ENCODE data around the gene HS3ST2.

The HS3ST2 gene

GRCh38 chr16:22849517-22849916 is 35.6 kb downstream of the HS3ST2 start:
- no peak for TF ChIP-seq SIN3A (IDR thresholded peaks at IDR 0.05; ENCODE audit: borderline replicate concordance, insufficient read depth, low read length)
- TF ChIP-seq TAF1 (IDR thresholded peaks at IDR 0.05; ENCODE audit: borderline replicate concordance, insufficient read depth, low read length) = no peak
- no peak for TF ChIP-seq FOXP2 (optimal IDR thresholded peaks at IDR 0.05; ENCODE audit: borderline replicate concordance, extremely low read depth, extremely low read length, insufficient read depth)
- no peak for TF ChIP-seq POLR2AphosphoS5 (IDR thresholded peaks at IDR 0.05; ENCODE audit: low read depth, low read length)
- no peak for TF ChIP-seq REST (IDR thresholded peaks at IDR 0.05; ENCODE audit: insufficient read depth in 1 of 2, low read depth in 2 of 2, low read length in 2 of 2)

GRCh38 chr16:22855231-22855630 is 41.3 kb downstream of the HS3ST2 start:
- no peak for TF ChIP-seq TAF1 (IDR thresholded peaks at IDR 0.05; ENCODE audit: borderline replicate concordance, insufficient read depth, low read length)
- TF ChIP-seq SIN3A (IDR thresholded peaks at IDR 0.05; ENCODE audit: borderline replicate concordance, insufficient read depth, low read length) = no peak
- TF ChIP-seq FOXP2 (optimal IDR thresholded peaks at IDR 0.05; ENCODE audit: borderline replicate concordance, extremely low read depth, extremely low read length, insufficient read depth) = no peak
- no peak for TF ChIP-seq POLR2AphosphoS5 (IDR thresholded peaks at IDR 0.05; ENCODE audit: low read depth, low read length)
- TF ChIP-seq REST (IDR thresholded peaks at IDR 0.05; ENCODE audit: insufficient read depth in 1 of 2, low read depth in 2 of 2, low read length in 2 of 2) = no peak

- TF ChIP-seq SIN3A (IDR thresholded peaks at IDR 0.05; ENCODE audit: borderline replicate concordance, insufficient read depth, low read length) (no peak), POLR2AphosphoS5 (IDR thresholded peaks at IDR 0.05; ENCODE audit: low read depth, low read length) (no peak), TAF1 (IDR thresholded peaks at IDR 0.05; ENCODE audit: borderline replicate concordance, insufficient read depth, low read length) (no peak), FOXP2 (optimal IDR thresholded peaks at IDR 0.05; ENCODE audit: borderline replicate concordance, extremely low read depth, extremely low read length, insufficient read depth) (no peak), REST (IDR thresholded peaks at IDR 0.05; ENCODE audit: insufficient read depth in 1 of 2, low read depth in 2 of 2, low read length in 2 of 2) (no peak)
These were observed 43.5 kb downstream of the HS3ST2 start for GRCh38 chr16:22857296-22858025.

- TF ChIP-seq TAF1 (IDR thresholded peaks at IDR 0.05; ENCODE audit: borderline replicate concordance, insufficient read depth, low read length) = no peak
- no peak for TF ChIP-seq FOXP2 (optimal IDR thresholded peaks at IDR 0.05; ENCODE audit: borderline replicate concordance, extremely low read depth, extremely low read length, insufficient read depth)
- TF ChIP-seq POLR2AphosphoS5 (IDR thresholded peaks at IDR 0.05; ENCODE audit: low read depth, low read length) = no peak
- TF ChIP-seq REST (IDR thresholded peaks at IDR 0.05; ENCODE audit: insufficient read depth in 1 of 2, low read depth in 2 of 2, low read length in 2 of 2) = no peak
- no peak for TF ChIP-seq SIN3A (IDR thresholded peaks at IDR 0.05; ENCODE audit: borderline replicate concordance, insufficient read depth, low read length)
These were observed 46.0 kb downstream of the HS3ST2 start for GRCh38 chr16:22859925-22860324.
